ENCODE measurements around the gene SEMA3F.

Gene SEMA3F

DNA sequence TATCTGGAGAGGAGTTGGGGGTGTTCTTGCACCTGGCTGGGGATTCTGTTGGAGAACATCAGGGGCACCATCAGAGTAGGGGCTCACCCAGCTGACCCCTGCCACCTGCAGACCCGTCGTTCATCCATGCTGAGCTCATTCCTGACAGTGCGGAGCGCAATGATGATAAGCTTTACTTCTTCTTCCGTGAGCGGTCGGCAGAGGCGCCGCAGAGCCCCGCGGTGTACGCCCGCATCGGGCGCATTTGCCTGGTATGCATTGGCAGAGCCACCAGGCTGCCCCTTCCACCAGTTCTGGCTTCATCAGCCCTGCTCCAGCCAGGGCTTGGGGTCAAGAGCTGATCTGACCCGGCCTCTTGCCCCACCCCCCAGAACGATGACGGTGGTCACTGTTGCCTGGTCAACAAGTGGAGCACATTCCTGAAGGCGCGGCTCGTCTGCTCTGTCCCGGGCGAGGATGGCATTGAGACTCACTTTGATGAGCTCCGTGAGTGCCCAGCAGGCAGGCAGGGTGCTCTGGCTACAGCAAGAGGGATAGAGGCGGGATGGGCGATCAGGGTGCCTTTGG is 27.5 kb downstream of the SEMA3F start:
- TF ChIP-seq, protein P1, sequence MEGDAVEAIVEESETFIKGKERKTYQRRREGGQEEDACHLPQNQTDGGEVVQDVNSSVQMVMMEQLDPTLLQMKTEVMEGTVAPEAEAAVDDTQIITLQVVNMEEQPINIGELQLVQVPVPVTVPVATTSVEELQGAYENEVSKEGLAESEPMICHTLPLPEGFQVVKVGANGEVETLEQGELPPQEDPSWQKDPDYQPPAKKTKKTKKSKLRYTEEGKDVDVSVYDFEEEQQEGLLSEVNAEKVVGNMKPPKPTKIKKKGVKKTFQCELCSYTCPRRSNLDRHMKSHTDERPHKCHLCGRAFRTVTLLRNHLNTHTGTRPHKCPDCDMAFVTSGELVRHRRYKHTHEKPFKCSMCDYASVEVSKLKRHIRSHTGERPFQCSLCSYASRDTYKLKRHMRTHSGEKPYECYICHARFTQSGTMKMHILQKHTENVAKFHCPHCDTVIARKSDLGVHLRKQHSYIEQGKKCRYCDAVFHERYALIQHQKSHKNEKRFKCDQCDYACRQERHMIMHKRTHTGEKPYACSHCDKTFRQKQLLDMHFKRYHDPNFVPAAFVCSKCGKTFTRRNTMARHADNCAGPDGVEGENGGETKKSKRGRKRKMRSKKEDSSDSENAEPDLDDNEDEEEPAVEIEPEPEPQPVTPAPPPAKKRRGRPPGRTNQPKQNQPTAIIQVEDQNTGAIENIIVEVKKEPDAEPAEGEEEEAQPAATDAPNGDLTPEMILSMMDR (IDR thresholded peaks at IDR 0.05; ENCODE audit: low read depth, low read length) = no peak

DNA sequence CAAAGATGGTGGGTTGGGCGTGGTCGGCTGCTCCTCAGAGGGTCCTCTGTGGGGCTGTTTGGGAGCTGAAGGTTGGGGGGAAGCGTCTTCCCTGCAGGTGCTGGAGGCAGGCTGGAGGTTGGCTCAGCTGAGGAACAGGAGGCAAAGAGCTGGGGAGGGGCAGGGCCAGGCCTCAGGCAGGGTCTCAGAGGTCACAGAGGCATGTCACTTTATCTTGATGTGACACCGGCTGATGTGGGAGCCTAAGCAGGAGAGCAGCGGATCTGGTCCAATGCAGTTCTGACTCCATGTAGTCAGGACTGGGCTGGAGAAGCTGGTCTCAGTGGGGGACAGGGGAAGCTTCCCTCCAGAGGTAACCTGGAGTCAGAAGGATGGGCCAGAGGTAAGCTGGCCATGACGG is 28.6 kb downstream of the SEMA3F start:
- TF ChIP-seq, protein P1 (IDR thresholded peaks at IDR 0.05; ENCODE audit: low read depth, low read length) = no peak
- H3K4me3 ChIP-seq (ENCODE audit: low read depth, low read length) = no peak overlapping the region

More for the DNA sequence above, 27.5 kb downstream of the SEMA3F start:
- H3K4me3 ChIP-seq (ENCODE audit: low read depth, low read length) = no peak overlapping the region

DNA sequence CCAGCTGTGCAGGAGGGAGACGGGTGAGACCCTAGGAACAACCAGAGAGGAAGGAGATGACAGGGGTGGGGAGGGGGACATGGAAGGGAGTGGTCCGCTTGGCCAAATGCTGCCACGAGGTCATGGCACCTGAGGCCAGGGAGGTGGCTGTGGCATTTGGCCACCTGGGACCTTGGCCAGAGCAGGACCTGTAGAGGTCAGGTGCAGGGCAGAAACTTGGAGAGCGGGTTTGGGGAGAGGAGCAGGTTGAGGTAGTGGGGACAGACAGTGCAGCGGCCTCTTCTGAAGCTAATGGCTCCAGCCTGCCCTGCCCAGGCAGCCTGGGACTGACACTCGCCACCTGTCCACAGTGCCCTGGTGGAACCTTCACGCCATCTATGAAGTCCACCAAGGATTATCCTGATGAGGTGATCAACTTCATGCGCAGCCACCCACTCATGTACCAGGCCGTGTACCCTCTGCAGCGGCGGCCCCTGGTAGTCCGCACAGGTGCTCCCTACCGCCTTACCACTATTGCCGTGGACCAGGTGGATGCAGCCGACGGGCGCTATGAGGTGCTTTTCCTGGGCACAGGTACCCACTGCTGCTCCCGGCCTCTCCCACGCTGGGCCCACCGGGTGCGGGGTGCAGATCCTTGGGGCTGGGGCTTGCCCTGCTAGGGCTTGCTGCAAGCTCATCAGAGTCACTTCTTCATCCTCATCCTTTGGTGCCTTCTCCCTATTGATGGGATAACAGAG is 29.3 kb downstream of the SEMA3F start:
- no peak overlapping the region for H3K4me3 ChIP-seq (ENCODE audit: low read depth, low read length)
- TF ChIP-seq, protein P1 (IDR thresholded peaks at IDR 0.05; ENCODE audit: low read depth, low read length) = no peak

DNA sequence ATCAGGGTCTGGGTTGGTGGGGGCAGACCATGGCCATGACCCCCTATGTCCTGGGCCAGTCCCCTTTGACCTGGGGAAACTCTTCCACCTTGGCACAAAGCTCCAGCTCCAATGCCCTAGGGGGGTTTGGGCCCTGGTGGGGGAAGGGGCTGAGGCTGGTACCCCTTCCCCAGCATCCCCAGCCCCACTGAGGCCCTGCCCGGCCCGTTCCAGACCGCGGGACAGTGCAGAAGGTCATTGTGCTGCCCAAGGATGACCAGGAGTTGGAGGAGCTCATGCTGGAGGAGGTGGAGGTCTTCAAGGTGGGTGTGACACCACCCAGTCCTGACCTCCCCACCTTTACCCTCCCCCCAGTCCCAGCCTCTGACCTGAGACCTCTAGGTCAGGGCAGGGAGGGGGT is 30.1 kb downstream of the SEMA3F start:
- no peak overlapping the region for H3K4me3 ChIP-seq (ENCODE audit: low read depth, low read length)
- TF ChIP-seq, protein P1 (IDR thresholded peaks at IDR 0.05; ENCODE audit: low read depth, low read length) = no peak

DNA sequence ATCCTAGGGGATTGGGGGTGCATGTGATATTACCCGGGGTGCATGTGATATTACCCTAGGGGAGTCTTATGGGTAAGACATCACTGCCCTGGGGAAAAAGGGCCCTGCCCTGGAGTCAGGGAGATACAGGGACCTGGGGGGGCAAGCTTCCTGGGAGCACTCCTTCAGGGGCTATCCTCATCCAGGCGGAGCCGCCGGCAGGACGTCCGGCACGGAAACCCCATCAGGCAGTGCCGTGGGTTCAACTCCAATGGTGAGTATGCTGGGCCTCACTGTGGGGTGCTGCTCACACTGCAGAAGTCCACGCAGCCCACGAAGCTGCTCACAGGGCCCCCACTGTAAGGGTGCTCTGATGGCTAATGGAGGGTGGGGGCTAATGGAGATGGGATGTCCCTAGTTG is 31.0 kb downstream of the SEMA3F start:
- TF ChIP-seq, protein P1 (IDR thresholded peaks at IDR 0.05; ENCODE audit: low read depth, low read length) = no peak
- no peak overlapping the region for H3K4me3 ChIP-seq (ENCODE audit: low read depth, low read length)

DNA sequence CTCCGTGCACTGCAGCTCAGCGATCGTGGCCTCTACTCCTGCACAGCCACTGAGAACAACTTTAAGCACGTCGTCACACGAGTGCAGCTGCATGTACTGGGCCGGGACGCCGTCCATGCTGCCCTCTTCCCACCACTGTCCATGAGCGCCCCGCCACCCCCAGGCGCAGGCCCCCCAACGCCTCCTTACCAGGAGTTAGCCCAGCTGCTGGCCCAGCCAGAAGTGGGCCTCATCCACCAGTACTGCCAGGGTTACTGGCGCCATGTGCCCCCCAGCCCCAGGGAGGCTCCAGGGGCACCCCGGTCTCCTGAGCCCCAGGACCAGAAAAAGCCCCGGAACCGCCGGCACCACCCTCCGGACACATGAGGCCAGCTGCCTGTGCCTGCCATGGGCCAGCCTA is 32.6 kb downstream of the SEMA3F start:
- H3K4me3 ChIP-seq (ENCODE audit: low read depth, low read length) = no peak overlapping the region
- TF ChIP-seq, protein P1 (IDR thresholded peaks at IDR 0.05; ENCODE audit: low read depth, low read length) = no peak

DNA sequence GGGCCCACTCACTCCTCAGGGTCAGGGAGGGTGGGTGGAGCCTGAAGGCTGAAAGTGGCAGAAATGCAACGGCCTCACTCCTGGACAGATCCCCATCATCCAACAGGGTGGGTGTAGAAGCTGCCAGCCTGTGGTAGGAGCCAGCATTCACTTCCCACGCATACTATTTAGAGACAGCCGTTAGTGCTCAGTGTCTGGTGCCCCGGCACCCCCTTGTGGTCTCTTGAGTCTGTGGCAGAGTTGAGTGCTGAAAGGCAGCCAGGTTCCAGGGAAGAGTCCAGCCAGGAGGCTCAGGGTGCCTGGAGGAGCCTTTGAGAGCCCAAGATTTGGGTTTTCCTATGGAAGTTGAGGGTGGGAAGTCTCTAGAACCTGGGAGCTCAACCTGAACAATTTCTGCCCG is 34.1 kb downstream of the SEMA3F start:
- TF ChIP-seq, protein P1 (IDR thresholded peaks at IDR 0.05; ENCODE audit: low read depth, low read length) = peak; percentile 92
- H3K4me3 ChIP-seq (ENCODE audit: low read depth, low read length) = no peak overlapping the region
